Subcutaneous abdominal adipose tissue (tissue), 5 donors: ENCODE measurements around the gene MOB3A.
"Not testable (repeated sequence)": the region's sequence is repeated elsewhere in the genome, so short reads cannot be mapped to it uniquely, and the experiment has no call there.

Experiments
- H3K27ac ChIP-seq: one replicate; pipeline ENCODE4 v1.7.0; 2013; ENCODE audit warnings: low read depth, mild to moderate bottlenecking, inconsistent platforms, low read length, moderate library complexity
- H3K27me3 ChIP-seq, 5 donors: one replicate each; pipeline ENCODE4 v1.7.0; 2013; ENCODE audit warnings: low read length in 5 of 5, inconsistent platforms in 1 of 5; ENCODE audit not compliant: control insufficient read depth in 5 of 5, insufficient read depth in 4 of 5
- H3K36me3 ChIP-seq, 5 donors: one replicate each; pipeline ENCODE4 v1.7.0; 2013; ENCODE audit warnings: low read length in 5 of 5; ENCODE audit not compliant: control insufficient read depth in 5 of 5, insufficient read depth in 5 of 5
- H3K4me1 ChIP-seq, 5 donors: one replicate each; pipeline ENCODE4 v1.7.0; 2013; ENCODE audit warnings: low read length in 5 of 5, mild to moderate bottlenecking in 3 of 5, moderate library complexity in 1 of 5; ENCODE audit not compliant: control insufficient read depth in 5 of 5, insufficient read depth in 5 of 5
- H3K4me3 ChIP-seq, 5 donors: one replicate each; pipeline ENCODE4 v1.7.0; 2013; ENCODE audit warnings: low read length in 5 of 5, low read depth in 1 of 5
- H3K9ac ChIP-seq, 5 donors: one replicate each; pipeline ENCODE4 v1.7.0; 2013; ENCODE audit warnings: low read length in 5 of 5, mild to moderate bottlenecking in 4 of 5, moderate library complexity in 3 of 5
- H3K9me3 ChIP-seq, 5 donors: one replicate each; pipeline ENCODE4 v1.7.0; 2013; ENCODE audit warnings: low read length in 5 of 5; ENCODE audit not compliant: control insufficient read depth in 5 of 5
- donor health status: healthy.
- donor health status: healthy.
- donor health status: healthy.
- donor health status: healthy.
- donor health status: healthy.

MOB3A gene

DNA sequence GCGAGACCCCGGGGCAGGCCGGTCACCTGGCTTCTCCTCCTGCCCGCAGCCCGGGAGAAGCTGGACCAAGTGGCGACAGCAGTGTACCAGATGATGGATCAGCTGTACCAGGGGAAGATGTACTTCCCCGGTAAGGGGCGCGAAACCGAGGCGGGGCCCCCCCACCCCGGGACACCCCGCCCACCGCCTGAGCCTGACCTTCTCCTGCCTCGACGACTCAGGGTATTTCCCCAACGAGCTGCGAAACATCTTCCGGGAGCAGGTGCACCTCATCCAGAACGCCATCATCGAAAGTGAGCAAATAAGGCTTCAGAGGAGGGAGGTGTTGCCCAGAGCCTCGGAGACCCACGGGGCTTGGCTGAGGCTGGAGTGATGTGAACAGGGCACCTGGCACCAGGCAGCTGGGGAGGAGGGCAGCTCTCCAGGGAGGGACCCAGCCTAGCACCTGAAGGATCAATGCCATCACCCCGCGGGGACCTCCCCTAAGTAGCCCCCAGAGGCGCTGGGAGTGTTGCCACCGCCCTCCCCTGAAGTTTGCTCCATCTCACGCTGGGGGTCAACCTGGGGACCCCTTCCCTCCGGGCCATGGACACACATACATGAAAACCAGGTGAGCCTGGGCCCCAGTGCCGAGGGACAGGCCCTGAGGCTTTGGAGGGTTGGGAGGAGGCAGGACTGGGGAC, 1.2 kb upstream of the MOB3A start:
- H3K4me3 ChIP-seq: peak overlapping the region in 4 of 5 donors; percentile 56 to 69 (median 64)
- no peaks in the 10 kb centered on the region for H3K27me3 ChIP-seq
- H3K4me1 ChIP-seq: peaks cover 5 to 45% (median 35%) of the 10 kb centered on the region in 5 donors
- peak overlapping the region in 3 of 5 donors; percentile 30 to 62 (median 33) for H3K9ac ChIP-seq
- H3K9me3 ChIP-seq: no peaks in the 10 kb centered on the region
- H3K36me3 ChIP-seq: peaks cover 0 to 36% (median 31%) of the 10 kb centered on the region in 5 donors
- H3K27ac ChIP-seq: no peak overlapping the region

DNA sequence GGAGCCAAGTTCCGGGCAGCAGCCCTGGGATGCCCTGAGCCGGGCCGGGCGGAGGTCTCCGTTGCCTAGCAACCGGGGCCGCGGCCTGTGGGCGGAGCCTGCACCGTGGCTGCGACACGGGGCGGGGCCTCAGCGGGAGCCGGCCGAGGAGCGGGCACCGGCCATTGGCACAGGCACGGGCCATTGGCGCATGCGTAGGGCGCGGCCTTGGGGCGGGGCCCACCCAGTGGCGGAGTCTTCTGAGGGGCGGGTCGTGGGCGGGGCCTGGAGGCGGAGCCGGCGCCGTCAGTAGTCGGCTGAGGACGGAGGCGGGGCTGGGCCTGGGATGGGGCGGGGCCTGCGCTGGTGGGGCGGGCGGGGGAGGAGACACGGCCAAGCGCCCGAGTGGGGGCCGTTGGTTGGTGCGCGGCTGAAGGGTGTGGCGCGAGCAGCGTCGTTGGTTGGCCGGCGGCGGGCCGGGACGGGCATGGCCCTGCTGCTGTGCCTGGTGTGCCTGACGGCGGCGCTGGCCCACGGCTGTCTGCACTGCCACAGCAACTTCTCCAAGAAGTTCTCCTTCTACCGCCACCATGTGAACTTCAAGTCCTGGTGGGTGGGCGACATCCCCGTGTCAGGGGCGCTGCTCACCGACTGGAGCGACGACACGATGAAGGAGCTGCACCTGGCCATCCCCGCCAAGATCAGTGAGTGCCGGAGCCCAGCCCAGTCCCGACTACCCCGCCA, 515 bp upstream of the MOB3A start, which contains the start of gene IZUMO4:
TSS of gene IZUMO4 (plus strand) at position 436 of the 723 bp plus-strand sequence. CDS start at position 467, 31 bp downstream.
- Histone ChIP-seq H3K27ac (peak within 1 kb of the TSS; percentile 57), H3K4me3 (peak within 1 kb of the TSS; percentile 68 to 80 (median 70)), H3K27me3 (no peaks in the 10 kb centered on the region), H3K4me1 (peaks cover 5 to 51% (median 39%) of the 10 kb centered on the region in 5 donors), H3K9ac (peak within 1 kb of the TSS in 4 of 5 donors; percentile 54 to 88 (median 75)), H3K9me3 (no peaks in the 10 kb centered on the region), H3K36me3 (peaks cover 0 to 30% (median 26%) of the 10 kb centered on the region in 5 donors)

DNA sequence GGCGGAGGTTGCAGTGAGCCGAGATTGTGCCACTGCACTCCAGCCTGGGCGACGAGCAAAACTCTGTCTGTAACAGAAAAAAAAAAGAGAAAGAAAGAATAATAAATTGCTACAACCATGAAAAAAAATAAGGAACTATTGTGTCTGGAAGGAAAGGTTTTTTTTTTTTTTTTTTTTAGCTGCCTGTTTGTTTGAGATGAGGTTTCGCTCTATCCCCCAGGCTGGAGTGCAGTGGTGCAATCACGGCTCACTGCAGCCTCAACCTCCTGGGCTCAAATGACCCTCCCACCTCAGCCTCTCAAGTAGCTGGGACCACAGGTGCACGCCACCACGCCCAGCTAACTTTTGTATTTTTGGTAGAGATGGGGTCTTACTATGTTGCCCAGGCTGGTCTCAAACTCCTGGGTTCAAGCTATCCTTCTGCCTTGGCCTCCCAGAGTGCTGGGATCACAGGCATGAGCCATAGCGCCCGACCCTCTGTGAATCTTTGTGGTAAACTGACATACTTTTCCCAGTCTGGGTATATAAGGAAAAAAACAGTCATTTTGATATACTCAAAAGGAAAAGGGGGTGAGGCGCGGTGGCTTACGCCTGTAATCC, 4.1 kb downstream of the MOB3A start:
- H3K9ac ChIP-seq, H3K27me3 ChIP-seq, H3K9me3 ChIP-seq, H3K4me3 ChIP-seq, H3K36me3 ChIP-seq: not testable (repeated sequence)
- H3K4me1 ChIP-seq: peaks cover 7 to 85% (median 61%) of the 10 kb centered on the region in 5 donors
- H3K27ac ChIP-seq: peak overlapping the region; percentile 58

DNA sequence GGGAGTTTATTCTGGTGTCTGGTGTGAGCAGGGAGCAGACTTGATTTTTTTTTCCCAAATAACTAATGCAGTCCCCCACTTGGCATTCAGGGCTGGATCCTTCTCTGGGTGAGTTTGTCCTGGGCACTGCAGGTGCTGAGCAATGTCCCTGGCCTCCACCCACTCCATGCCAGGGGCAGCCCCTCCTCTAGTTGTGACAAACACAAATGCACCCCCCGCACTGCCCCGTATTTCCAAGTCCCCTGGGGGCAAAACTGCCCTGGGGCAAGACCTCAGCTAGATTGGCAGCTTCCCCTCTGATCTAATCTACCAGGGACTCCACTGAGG, 6.4 kb downstream of the MOB3A start:
- Histone ChIP-seq H3K9ac (peak overlapping the region in 1 of 5 donors; percentile 47), H3K9me3 (no peaks in the 10 kb centered on the region), H3K27ac (peak overlapping the region; percentile 58), H3K4me3 (no peak overlapping the region), H3K27me3 (no peaks in the 10 kb centered on the region), H3K4me1 (peaks cover 7 to 92% (median 66%) of the 10 kb centered on the region in 5 donors), H3K36me3 (peaks cover 0 to 7% (median 4%) of the 10 kb centered on the region in 5 donors)

DNA sequence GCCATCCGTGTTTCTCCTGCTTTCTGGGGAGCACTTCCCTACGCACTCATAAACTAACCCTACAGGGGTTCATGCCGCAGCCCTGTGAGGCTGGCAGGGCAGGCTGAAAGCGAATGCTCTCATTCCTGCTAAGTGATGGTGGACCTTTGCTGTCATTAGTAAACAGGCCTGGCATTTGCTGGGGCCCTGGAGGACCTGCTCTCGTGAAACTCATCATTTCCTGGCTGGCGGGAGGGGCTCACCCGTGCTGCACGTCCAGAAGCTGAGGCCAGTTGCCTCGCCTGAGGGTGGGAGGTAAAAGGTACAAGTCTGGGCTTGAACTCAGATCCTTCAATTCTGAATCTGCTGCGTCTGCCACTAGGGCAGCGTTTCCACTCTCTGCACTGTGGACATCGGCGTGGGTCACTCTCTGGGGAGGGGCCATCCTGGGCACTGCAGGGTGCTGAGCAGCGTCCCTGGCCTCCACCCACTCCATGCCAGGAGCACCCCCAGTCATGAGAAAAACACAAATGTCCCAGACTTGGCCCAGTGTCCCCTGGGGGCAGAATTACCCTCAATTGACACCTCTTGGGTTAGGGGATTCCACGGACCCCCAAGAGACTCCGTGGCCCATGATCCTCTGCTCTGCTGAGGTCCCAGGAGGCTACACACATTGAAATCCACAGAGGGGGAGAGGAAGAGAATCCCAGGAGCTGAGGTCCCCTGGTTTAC, 7.0 kb downstream of the MOB3A start:
- H3K36me3 ChIP-seq: peaks cover 0 to 7% (median 4%) of the 10 kb centered on the region in 5 donors
- peaks cover 4 to 87% (median 61%) of the 10 kb centered on the region in 5 donors for H3K4me1 ChIP-seq
- H3K9me3 ChIP-seq: no peaks in the 10 kb centered on the region
- H3K27me3 ChIP-seq: no peaks in the 10 kb centered on the region
- H3K9ac ChIP-seq: no peak overlapping the region
- no peak overlapping the region for H3K4me3 ChIP-seq
- peak overlapping the region; percentile 58 for H3K27ac ChIP-seq

DNA sequence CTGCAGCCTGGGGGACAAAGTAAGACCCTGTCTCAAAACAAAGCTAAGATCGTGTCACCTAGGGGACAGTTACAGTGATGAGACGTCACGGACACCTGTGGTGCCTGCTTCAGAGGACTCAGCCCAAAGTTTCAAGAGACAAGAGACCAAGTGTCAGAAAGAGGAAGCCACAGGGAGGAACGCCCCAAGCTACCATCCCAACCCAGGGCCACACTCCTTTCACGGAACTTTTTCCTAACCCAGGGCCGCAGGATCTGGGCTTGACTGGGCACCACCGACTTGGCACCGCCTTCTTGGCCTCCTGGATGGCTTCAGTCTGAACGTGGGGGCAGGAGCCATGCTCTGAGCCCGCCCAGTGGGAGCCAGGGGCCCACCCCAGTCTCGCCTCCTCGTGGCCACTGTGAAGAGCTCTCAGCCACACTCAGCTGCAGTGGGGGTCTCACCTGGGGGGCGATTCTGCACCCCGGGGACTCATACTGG, 8.5 kb downstream of the MOB3A start:
- Histone ChIP-seq H3K36me3 (peaks cover 0 to 16% (median 8%) of the 10 kb centered on the region in 5 donors), H3K9ac (peak overlapping the region in 1 of 5 donors; percentile 4), H3K27me3 (no peaks in the 10 kb centered on the region), H3K27ac (no peak overlapping the region), H3K4me1 (peaks cover 3 to 85% (median 60%) of the 10 kb centered on the region in 5 donors), H3K4me3 (no peak overlapping the region), H3K9me3 (no peaks in the 10 kb centered on the region)

DNA sequence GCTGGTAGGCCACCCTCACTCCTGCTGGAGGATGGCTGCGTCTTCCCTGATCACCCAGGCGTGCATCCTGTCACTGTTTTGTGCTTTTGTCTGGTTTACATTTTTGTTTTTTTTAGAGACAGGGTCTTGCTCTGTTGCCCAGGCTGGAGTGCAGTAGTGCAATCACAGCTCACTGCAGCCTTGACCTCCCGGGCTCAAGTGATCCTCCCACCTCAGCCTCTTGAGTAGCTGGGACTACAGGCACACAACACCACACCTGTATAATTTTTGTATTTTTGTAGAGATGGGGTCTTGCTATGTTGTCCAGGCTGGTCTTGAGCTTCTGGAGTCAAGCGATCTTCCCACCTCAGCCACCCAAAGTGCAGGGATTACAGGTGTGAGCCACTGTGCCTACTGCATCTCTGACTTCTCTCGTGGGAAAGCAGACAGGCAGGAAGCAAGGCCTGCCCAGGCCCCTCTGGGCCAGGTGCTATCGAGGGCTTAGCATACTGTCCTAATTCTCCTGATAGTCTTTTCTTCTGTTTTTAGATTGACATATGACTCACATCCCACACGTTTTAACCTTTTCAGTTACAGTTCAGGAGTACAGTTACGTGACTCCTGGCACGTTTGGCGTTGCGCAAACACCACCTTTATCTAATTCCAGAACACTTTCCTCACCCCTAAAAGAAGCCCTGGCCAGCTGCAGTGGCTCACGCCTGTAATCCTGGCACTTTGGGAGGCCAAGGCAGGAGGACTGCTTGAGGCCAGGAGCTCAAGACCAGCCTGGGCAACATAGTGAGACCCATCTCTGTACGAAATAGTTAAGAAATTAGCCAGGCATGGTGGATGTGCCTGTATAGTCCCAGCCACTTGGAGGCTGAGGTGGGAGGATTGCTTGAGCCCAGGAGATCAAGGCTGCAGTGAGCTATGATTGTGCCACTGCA, 9.2 kb downstream of the MOB3A start:
- H3K27ac ChIP-seq, H3K9me3 ChIP-seq, H3K4me3 ChIP-seq, H3K27me3 ChIP-seq, H3K9ac ChIP-seq: not testable (repeated sequence)
- Histone ChIP-seq H3K4me1 (peaks cover 3 to 85% (median 64%) of the 10 kb centered on the region in 5 donors), H3K36me3 (peaks cover 0 to 22% (median 13%) of the 10 kb centered on the region in 5 donors)

DNA sequence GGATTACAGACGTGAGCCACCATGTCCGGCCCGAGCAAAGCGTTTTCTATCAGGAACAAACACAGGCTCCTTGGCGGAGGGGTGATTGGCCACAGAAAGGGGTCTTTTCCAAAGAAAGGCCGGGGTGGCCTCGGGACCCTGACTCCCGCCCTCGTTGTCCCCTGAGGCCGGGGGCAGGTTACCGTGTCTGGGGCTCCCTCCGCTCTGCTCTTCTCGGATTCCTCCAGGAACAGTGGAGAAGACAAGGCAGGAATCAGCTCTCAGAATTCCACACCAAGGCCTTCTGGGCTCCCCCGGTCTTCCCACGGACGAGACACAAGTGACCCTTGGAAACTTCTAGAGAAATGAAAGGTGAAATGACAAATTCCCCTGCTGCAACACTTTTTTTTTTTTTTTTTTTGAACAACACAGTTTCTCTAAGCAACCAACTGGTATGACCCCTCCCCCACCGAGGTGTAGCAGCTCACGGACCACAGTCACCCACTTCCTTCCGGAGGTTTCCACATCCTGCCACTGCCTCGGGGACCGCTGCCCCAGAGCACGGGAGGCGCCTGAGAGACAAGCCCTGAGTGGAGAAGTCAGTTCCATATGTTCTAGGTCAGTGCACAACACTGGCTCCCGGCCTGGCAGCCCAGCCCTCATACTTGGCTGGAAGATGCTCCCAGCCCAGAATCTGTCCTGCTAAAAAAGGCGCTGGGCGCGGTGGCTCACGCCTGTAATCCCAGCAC, 11.0 kb downstream of the MOB3A start:
- peaks cover 0 to 26% (median 22%) of the 10 kb centered on the region in 5 donors for H3K36me3 ChIP-seq
- peak overlapping the region in 1 of 5 donors; percentile 17 for H3K9ac ChIP-seq
- H3K27ac ChIP-seq: peak overlapping the region; percentile 57
- no peaks in the 10 kb centered on the region for H3K9me3 ChIP-seq
- H3K4me1 ChIP-seq: peaks cover 0 to 71% (median 55%) of the 10 kb centered on the region in 5 donors
- H3K27me3 ChIP-seq: no peaks in the 10 kb centered on the region
- peak overlapping the region in 2 of 5 donors; percentile 40 to 44 for H3K4me3 ChIP-seq
